Measurements from ENCODE around the gene EAF1. TPM values are rescaled to one million over a fixed set of nuclear protein-coding genes. Genes with fewer than 3 reads are reported as not detected.

Gene EAF1
- total and polyA plus RNA-seq, 2 experiments from 2014 or later, result 7.2 to 16.9 TPM

DNA sequence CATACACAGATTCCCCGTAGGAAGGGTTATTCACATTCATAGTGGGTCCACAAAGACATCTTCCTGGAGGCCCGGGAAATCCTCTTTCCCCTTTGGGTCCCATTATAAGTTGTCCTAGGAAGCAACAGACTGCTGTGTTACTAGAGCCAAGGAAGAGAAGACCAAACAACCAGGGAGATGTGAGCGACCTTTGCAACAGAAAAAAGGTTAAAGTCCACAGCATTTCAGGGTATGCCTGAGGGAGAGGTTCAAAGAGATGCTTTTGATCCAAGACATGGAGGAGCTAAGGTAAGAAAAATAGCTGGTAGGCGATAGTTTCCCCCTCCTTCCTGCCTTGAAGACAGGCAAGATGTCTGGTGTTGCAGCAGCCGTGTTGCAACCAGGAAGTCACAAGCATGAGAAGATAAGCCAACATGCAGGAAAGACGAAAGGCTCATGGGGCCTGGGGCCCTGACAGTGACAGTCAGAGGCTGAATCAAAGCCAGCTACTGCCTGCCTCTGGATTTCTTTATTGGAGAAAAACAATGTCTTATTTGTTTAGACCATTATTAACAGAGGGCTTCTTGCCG is 30.9 kb downstream of the EAF1 start:
- Histone ChIP-seq H3K9me2 (ENCODE audit: insufficient read depth) (no peaks in the 10 kb centered on the region), H3K9me3 (ENCODE audit: low read depth) (no peaks in the 10 kb centered on the region), H3K4me3 (no peak overlapping the region), H3K4me1 (ENCODE audit: insufficient read depth) (no peaks in the 10 kb centered on the region), H3K9ac (no peak overlapping the region), H3K36me3 (ENCODE audit: low read depth) (no peaks in the 10 kb centered on the region), H3K4me2 (ENCODE audit: unreplicated experiment) (no peak overlapping the region), H3K27me3 (replicated peaks; ENCODE audit: insufficient read depth) (no peaks in the 10 kb centered on the region), H3K79me2 (ENCODE audit: insufficient read depth) (no peaks in the 10 kb centered on the region), H3F3A (ENCODE audit: insufficient read depth) (no peaks in the 10 kb centered on the region), H4K20me1 (ENCODE audit: insufficient read depth) (no peaks in the 10 kb centered on the region), H3K27ac (no peak overlapping the region), H2AFZ (no peak overlapping the region)
- 94% methylated on average over 7 of the region's 7 CpGs for WGBS, 2 experiments (ENCODE audit: low coverage in 1 of 2, low lambda C conversion rate in 2 of 2, missing lambda C conversion rate in 2 of 2)
- no peak for DNase-seq
- no peak for TF ChIP-seq EZH2 (IDR thresholded peaks at IDR 0.05; ENCODE audit: insufficient read depth, poor library complexity, severe bottlenecking)
- no peak for TF ChIP-seq EZH2phosphoT487 (IDR thresholded peaks at IDR 0.05; ENCODE audit: insufficient read depth, low read depth)
- in situ Hi-C loops (cut with MboI), result no loop called here

- Histone ChIP-seq H3K36me3 (ENCODE audit: low read depth) (no peaks in the 10 kb centered on the region), H3K9me2 (ENCODE audit: insufficient read depth) (no peaks in the 10 kb centered on the region), H3K27ac (no peak overlapping the region), H3K9me3 (ENCODE audit: low read depth) (no peaks in the 10 kb centered on the region), H3K4me3 (no peak overlapping the region), H3K4me1 (ENCODE audit: insufficient read depth) (no peaks in the 10 kb centered on the region), H3K79me2 (ENCODE audit: insufficient read depth) (no peaks in the 10 kb centered on the region), H3K27me3 (replicated peaks; ENCODE audit: insufficient read depth) (no peaks in the 10 kb centered on the region), H3F3A (ENCODE audit: insufficient read depth) (no peaks in the 10 kb centered on the region), H3K4me2 (ENCODE audit: unreplicated experiment) (no peak overlapping the region), H2AFZ (no peak overlapping the region), H3K9ac (no peak overlapping the region), H4K20me1 (ENCODE audit: insufficient read depth) (no peaks in the 10 kb centered on the region)
- DNase-seq, result no peak
- no peak for TF ChIP-seq EZH2phosphoT487 (IDR thresholded peaks at IDR 0.05; ENCODE audit: insufficient read depth, low read depth)
- no peak for TF ChIP-seq EZH2 (IDR thresholded peaks at IDR 0.05; ENCODE audit: insufficient read depth, poor library complexity, severe bottlenecking)
- in situ Hi-C loops (cut with MboI), result no loop called here
- WGBS, 2 experiments (ENCODE audit: low coverage in 1 of 2, low lambda C conversion rate in 2 of 2, missing lambda C conversion rate in 2 of 2), result 52 to 64% methylated on average over 4 of the region's 4 CpGs
Observed at GRCh38 chr3:15460891-15461531, 33.6 kb downstream of the EAF1 start.

- TF ChIP-seq EZH2 (IDR thresholded peaks at IDR 0.05; ENCODE audit: insufficient read depth, poor library complexity, severe bottlenecking) (no peak), EZH2phosphoT487 (IDR thresholded peaks at IDR 0.05; ENCODE audit: insufficient read depth, low read depth) (no peak)
- WGBS, 2 experiments (ENCODE audit: low coverage in 1 of 2, low lambda C conversion rate in 2 of 2, missing lambda C conversion rate in 2 of 2), result 82 to 84% methylated on average over 5 of the region's 5 CpGs
- no peaks in the 10 kb centered on the region for H3K4me1 ChIP-seq (ENCODE audit: insufficient read depth)
Observed at GRCh38 chr3:15462451-15462850, 35.1 kb downstream of the EAF1 start.

GRCh38 chr3:15465876-15466585 is 38.6 kb downstream of the EAF1 start:
- Histone ChIP-seq H3K79me2 (ENCODE audit: insufficient read depth) (no peaks in the 10 kb centered on the region), H3K36me3 (ENCODE audit: low read depth) (no peaks in the 10 kb centered on the region), H3K9me3 (ENCODE audit: low read depth) (no peaks in the 10 kb centered on the region), H3K4me1 (ENCODE audit: insufficient read depth) (no peaks in the 10 kb centered on the region), H3K4me2 (ENCODE audit: unreplicated experiment) (no peak overlapping the region), H3K4me3 (no peak overlapping the region), H3K9ac (no peak overlapping the region), H4K20me1 (ENCODE audit: insufficient read depth) (no peaks in the 10 kb centered on the region), H3K27ac (no peak overlapping the region), H3K9me2 (ENCODE audit: insufficient read depth) (no peaks in the 10 kb centered on the region), H3F3A (ENCODE audit: insufficient read depth) (no peaks in the 10 kb centered on the region), H3K27me3 (replicated peaks; ENCODE audit: insufficient read depth) (no peaks in the 10 kb centered on the region), H2AFZ (no peak overlapping the region)
- WGBS, 2 experiments (ENCODE audit: low coverage in 1 of 2, low lambda C conversion rate in 2 of 2, missing lambda C conversion rate in 2 of 2), result 83 to 88% methylated on average over 6 of the region's 6 CpGs
- TF ChIP-seq EZH2 (IDR thresholded peaks at IDR 0.05; ENCODE audit: insufficient read depth, poor library complexity, severe bottlenecking) (no peak), EZH2phosphoT487 (IDR thresholded peaks at IDR 0.05; ENCODE audit: insufficient read depth, low read depth) (no peak)
- no peak for DNase-seq
- in situ Hi-C loops (cut with MboI), result no loop called here

More at GRCh38 chr3:15462451-15462850, 35.1 kb downstream of the EAF1 start:
- Histone ChIP-seq H3K79me2 (ENCODE audit: insufficient read depth) (no peaks in the 10 kb centered on the region), H3K4me3 (no peak overlapping the region), H3F3A (ENCODE audit: insufficient read depth) (no peaks in the 10 kb centered on the region), H3K27ac (no peak overlapping the region), H3K4me2 (ENCODE audit: unreplicated experiment) (no peak overlapping the region), H3K9me3 (ENCODE audit: low read depth) (no peaks in the 10 kb centered on the region), H4K20me1 (ENCODE audit: insufficient read depth) (no peaks in the 10 kb centered on the region), H3K9ac (no peak overlapping the region), H2AFZ (no peak overlapping the region), H3K36me3 (ENCODE audit: low read depth) (no peaks in the 10 kb centered on the region), H3K27me3 (replicated peaks; ENCODE audit: insufficient read depth) (no peaks in the 10 kb centered on the region), H3K9me2 (ENCODE audit: insufficient read depth) (no peaks in the 10 kb centered on the region)
- no peak for DNase-seq
- in situ Hi-C loops (cut with MboI), result no loop called here

Measured in GM23248 (cell line).